Measurements from ENCODE around the gene CTCF.

The CTCF gene

DNA sequence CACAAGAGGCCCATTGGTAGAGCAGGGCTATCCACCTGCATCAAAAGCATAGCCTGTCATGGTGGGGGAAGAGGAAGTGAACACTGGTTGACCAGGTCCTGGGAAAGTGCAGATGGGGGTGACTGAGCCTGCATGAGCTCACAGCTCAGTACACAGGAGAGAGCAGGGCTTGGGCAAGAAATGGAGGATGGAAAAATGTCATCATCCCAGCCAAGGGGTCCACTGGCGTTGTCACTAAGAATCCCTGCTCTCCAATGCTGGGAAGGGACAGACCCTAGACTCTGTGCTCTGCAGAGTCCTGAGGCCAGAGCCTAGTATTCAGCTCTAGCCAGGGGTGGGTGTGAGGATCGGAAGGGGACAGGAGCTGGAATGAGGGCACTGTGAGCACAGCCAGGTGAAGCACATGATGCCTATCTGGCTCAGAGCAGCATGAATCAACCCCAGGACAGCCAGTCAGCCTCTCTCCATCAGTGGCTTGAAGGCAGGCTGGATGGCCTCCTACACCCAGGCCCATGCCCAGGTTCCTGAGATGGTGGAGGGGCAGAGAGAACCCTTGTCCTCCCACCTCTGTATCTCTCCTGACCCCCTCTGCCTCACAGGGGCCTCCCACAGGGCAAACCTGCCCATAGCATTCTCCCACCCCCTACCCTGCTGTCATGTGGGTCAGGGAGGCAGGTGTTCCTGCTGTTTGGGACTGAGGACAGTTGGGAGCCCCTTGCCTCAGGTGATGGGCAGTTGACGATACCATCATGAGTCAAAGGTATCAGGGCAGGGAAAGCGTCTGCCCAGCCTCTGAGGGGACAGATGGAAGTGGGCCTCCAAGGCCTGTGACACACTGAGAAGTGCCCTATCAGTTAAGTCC, 13.8 kb upstream of the CTCF start:
- TF ChIP-seq, protein P1, sequence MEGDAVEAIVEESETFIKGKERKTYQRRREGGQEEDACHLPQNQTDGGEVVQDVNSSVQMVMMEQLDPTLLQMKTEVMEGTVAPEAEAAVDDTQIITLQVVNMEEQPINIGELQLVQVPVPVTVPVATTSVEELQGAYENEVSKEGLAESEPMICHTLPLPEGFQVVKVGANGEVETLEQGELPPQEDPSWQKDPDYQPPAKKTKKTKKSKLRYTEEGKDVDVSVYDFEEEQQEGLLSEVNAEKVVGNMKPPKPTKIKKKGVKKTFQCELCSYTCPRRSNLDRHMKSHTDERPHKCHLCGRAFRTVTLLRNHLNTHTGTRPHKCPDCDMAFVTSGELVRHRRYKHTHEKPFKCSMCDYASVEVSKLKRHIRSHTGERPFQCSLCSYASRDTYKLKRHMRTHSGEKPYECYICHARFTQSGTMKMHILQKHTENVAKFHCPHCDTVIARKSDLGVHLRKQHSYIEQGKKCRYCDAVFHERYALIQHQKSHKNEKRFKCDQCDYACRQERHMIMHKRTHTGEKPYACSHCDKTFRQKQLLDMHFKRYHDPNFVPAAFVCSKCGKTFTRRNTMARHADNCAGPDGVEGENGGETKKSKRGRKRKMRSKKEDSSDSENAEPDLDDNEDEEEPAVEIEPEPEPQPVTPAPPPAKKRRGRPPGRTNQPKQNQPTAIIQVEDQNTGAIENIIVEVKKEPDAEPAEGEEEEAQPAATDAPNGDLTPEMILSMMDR (IDR thresholded peaks at IDR 0.05; ENCODE audit: insufficient read depth, low read length, poor library complexity, severe bottlenecking) = no peak
- Histone ChIP-seq H3K4me3 (replicated peaks; ENCODE audit: low read depth, low read length) (no peak overlapping the region), H3K36me3 (ENCODE audit: control insufficient read depth, insufficient read depth, low read length) (peaks cover 9% of the 10 kb centered on the region), H3K27me3 (replicated peaks; ENCODE audit: control insufficient read depth, insufficient read depth, low read length) (no peaks in the 10 kb centered on the region)
- no peak for DNase-seq (ENCODE audit: extremely low read depth, insufficient read length)

DNA sequence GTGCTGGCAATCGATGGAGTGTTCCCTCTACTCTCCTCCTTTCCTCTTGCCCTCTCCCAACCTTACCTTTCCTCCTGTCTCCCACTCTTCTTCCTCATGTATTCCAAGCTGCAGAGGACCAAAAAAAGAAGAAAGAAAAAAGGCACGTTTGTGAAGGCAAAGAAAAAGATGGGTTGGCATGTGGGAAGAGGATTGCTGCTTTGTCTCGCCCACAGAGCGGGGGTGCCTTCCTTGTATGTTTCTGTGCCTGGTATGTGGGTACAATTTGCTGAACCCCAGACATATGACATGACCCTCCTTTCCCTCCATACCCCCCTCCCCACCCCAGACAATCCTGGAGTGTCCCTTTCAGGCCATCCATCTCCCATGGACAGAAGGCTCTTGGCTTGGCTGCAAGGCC, 13.1 kb upstream of the CTCF start:
- TF ChIP-seq, protein P1 (IDR thresholded peaks at IDR 0.05; ENCODE audit: insufficient read depth, low read length, poor library complexity, severe bottlenecking) = no peak
- H3K4me3 ChIP-seq (replicated peaks; ENCODE audit: low read depth, low read length) = no peak overlapping the region
- peaks cover 6% of the 10 kb centered on the region for H3K36me3 ChIP-seq (ENCODE audit: control insufficient read depth, insufficient read depth, low read length)
- H3K27me3 ChIP-seq (replicated peaks; ENCODE audit: control insufficient read depth, insufficient read depth, low read length) = no peaks in the 10 kb centered on the region
- no peak for DNase-seq (ENCODE audit: extremely low read depth, insufficient read length)

DNA sequence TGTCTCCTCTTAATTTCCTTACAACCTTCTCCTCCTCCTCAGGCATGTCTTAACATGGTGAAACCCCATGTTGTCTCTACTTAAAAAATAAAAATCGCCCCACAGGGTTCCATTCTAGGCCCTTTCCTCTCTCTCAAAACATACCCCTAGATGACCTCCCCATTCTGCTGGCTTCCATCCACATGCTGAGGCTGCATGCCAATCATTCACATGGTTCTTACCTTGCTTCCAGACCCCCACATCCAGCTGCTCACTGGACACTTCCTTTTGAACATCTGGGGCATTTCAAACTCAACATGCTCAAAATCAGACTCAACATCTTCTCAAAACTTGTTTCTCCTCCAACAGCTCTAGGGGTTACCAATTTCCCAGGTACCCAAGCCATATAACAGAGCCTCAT, 12.4 kb upstream of the CTCF start:
- Histone ChIP-seq H3K4me3 (replicated peaks; ENCODE audit: low read depth, low read length) (no peak overlapping the region), H3K36me3 (ENCODE audit: control insufficient read depth, insufficient read depth, low read length) (peaks cover 6% of the 10 kb centered on the region), H3K27me3 (replicated peaks; ENCODE audit: control insufficient read depth, insufficient read depth, low read length) (no peaks in the 10 kb centered on the region)
- DNase-seq (ENCODE audit: extremely low read depth, insufficient read length) = no peak
- TF ChIP-seq, protein P1 (IDR thresholded peaks at IDR 0.05; ENCODE audit: insufficient read depth, low read length, poor library complexity, severe bottlenecking) = no peak

DNA sequence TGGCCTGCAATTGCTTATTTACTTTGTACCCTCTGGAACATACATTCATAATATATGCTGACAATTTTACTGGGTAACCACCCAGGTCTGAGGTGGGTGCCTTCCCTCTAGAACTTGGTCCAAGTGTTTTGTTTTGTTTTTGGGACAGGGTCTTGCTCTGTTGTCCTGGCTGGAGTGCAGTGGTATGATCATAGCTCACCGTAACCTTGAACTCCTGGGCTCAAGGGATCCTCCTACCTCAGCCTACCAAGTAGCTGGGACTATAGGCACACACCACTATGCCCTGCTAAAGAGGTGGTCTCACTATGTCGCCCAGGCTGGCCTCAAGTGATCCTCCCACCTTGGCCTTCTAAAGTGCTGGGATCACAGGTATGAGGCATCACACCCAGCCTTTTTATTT, 11.2 kb upstream of the CTCF start:
- no peak for DNase-seq (ENCODE audit: extremely low read depth, insufficient read length)
- Histone ChIP-seq H3K36me3 (ENCODE audit: control insufficient read depth, insufficient read depth, low read length) (no peaks in the 10 kb centered on the region; the same call in none of the 2 replicates), H3K4me3 (replicated peaks; ENCODE audit: low read depth, low read length) (no peak overlapping the region), H3K27me3 (replicated peaks; ENCODE audit: control insufficient read depth, insufficient read depth, low read length) (no peaks in the 10 kb centered on the region)
- TF ChIP-seq, protein P1 (IDR thresholded peaks at IDR 0.05; ENCODE audit: insufficient read depth, low read length, poor library complexity, severe bottlenecking) = no peak

DNA sequence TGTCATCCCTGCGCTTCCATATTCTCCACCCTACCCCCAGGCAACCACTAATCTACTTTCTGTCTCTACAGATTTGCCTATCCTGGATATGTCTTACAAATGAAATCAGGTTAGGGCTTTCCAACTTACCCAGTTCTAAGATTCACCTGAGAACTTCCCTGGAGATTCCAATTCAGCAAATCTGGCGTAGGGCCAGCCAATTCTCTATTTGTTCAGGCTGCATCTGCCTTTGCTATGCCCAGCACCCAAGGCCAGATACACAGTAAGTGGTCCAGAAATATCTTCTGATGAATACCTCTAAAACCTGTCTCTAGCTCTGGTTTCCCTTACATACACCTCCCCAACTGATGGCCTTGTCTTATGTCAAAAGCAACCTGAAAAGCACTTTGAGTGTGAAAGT, 10.4 kb upstream of the CTCF start:
- Histone ChIP-seq H3K36me3 (ENCODE audit: control insufficient read depth, insufficient read depth, low read length) (no peaks in the 10 kb centered on the region; the same call in 1 of the 2 replicates), H3K27me3 (replicated peaks; ENCODE audit: control insufficient read depth, insufficient read depth, low read length) (no peaks in the 10 kb centered on the region), H3K4me3 (replicated peaks; ENCODE audit: low read depth, low read length) (no peak overlapping the region)
- TF ChIP-seq, protein P1 (IDR thresholded peaks at IDR 0.05; ENCODE audit: insufficient read depth, low read length, poor library complexity, severe bottlenecking) = no peak
- DNase-seq (ENCODE audit: extremely low read depth, insufficient read length) = no peak
